HepG2 (cell line): Measurements from ENCODE around the gene CDK2AP2. TPM values are rescaled to one million over a fixed set of nuclear protein-coding genes. Genes with fewer than 3 reads are reported as not detected.

Experiments
- AKAP8 ChIP-seq: sonication (generic); formaldehyde crosslinking; IDR thresholded peaks from 2 replicates; pipeline ENCODE4 v1.5.1; 2020; ENCODE audit warnings: mild to moderate bottlenecking, missing genetic modification reagents
- ATF7-NPFF ChIP-seq: sonication (generic); formaldehyde crosslinking; IDR thresholded peaks from 2 replicates; pipeline ENCODE4 v1.8.1; 2023; ENCODE audit warnings: mild to moderate bottlenecking, low read depth, missing genetic modification reagents, moderate library complexity
- EHMT2 ChIP-seq: fragments of 200-600 bp; sonication (generic); IDR thresholded peaks from 2 replicates; pipeline ENCODE4 v1.7.0; 2017; ENCODE audit warnings: antibody characterized with exemption, low read depth, low read length, borderline replicate concordance
- FOXO1 ChIP-seq: sonication (generic); formaldehyde crosslinking; IDR thresholded peaks from 2 replicates; pipeline ENCODE4 v1.4.0; 2020; ENCODE audit warnings: missing genetic modification reagents
- ZNF331 ChIP-seq: sonication (generic); formaldehyde crosslinking; IDR thresholded peaks from 2 replicates; pipeline ENCODE4 v1.4.0; 2020; ENCODE audit warnings: missing genetic modification reagents
- ZNF7 ChIP-seq: IDR thresholded peaks from 2 replicates; pipeline ENCODE4 v1.6.1; 2016; ENCODE audit warnings: missing biosample characterization, missing genetic modification reagents
- polyA plus RNA-seq, 8 experiments: library from polyadenylated mRNA; depleted of rRNA in 3 of 8; stranded (reverse) in 7 of 8; unstranded in 1 of 8; fragments of >200 nt; fragmentation: Illumina TruSeq in 4 of 8; extraction: Trizol in 4 of 8; gene quantifications; 2 replicates each; pipeline versions ENCODE4 v1.2.1 to v1.2.3, GENCODE V29; 2011 to 2016; ENCODE audit warnings: low read depth in 4 of 8, missing spikeins in 1 of 8, mixed read lengths in 1 of 8; ENCODE audit not compliant: insufficient read depth in 1 of 8
- total RNA-seq, 5 experiments: library from RNA; depleted of rRNA; stranded (reverse); fragments of >200 nt; fragmentation: Illumina TruSeq; extraction: Trizol; gene quantifications; 2 replicates each; pipeline ENCODE4 v1.2.3, GENCODE V29; 2016; ENCODE audit warnings: low read depth in 1 of 5
- TF ChIP-seq, protein P1 (sequence below): IDR thresholded peaks from 2 replicates; pipeline ENCODE4 v1.6.1; 2016; ENCODE audit warnings: low read depth, missing genetic modification reagents, missing compliant biosample characterization
- TF ChIP-seq, protein P2 (sequence below): sonication (generic); formaldehyde crosslinking; IDR thresholded peaks from 2 replicates; pipeline ENCODE4 v1.5.0; 2020; ENCODE audit warnings: missing genetic modification reagents
- TF ChIP-seq, protein P3 (sequence below): sonication (generic); formaldehyde crosslinking; IDR thresholded peaks from 2 replicates; pipeline ENCODE4 v1.9.0; 2021; ENCODE audit warnings: missing genetic modification reagents, mild to moderate bottlenecking, borderline replicate concordance
- TF ChIP-seq, protein P4 (sequence below): sonication (generic); formaldehyde crosslinking; IDR thresholded peaks from 2 replicates; pipeline ENCODE4 v1.5.0; 2020; ENCODE audit warnings: mild to moderate bottlenecking, missing genetic modification reagents, borderline replicate concordance

CDK2AP2 gene
- total and polyA plus RNA-seq, 2 of the 13 experiments (the other 11 are each of a cell fraction or from before 2014, with no cell fraction given), result 15.0 to 23.2 TPM

DNA sequence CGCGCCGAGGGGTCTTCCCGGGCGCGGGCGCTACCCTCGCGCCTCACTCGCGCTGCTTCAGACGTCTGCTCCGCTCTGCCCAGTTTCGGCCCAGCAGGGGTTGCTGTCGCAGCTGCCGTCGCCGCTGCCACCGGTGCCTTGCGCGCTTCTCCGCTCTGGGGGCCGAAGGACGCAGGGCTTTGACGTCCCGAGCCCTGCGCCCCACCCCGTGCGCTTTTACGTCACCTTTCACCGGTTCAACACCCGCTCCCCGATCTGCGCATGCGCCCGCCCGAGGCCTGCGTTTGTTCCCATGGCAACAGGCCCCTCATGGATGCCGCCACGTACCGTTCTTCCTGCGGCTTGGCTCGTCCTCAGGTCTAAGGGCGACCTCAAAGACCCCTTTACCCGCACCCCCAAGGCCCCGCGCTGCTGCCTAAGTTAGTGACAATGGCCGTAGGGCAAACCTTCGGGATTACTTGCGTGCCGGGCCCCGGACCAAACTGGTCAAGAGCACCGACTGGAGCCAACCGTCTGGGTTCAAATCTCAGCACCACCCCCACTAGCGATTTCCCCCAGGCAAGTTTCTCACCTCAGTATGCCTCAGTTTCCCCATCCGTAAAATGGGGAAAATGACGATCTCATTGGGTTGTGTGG lies 642 bp upstream of the CDK2AP2 start (continued):
- TF ChIP-seq, protein P1, sequence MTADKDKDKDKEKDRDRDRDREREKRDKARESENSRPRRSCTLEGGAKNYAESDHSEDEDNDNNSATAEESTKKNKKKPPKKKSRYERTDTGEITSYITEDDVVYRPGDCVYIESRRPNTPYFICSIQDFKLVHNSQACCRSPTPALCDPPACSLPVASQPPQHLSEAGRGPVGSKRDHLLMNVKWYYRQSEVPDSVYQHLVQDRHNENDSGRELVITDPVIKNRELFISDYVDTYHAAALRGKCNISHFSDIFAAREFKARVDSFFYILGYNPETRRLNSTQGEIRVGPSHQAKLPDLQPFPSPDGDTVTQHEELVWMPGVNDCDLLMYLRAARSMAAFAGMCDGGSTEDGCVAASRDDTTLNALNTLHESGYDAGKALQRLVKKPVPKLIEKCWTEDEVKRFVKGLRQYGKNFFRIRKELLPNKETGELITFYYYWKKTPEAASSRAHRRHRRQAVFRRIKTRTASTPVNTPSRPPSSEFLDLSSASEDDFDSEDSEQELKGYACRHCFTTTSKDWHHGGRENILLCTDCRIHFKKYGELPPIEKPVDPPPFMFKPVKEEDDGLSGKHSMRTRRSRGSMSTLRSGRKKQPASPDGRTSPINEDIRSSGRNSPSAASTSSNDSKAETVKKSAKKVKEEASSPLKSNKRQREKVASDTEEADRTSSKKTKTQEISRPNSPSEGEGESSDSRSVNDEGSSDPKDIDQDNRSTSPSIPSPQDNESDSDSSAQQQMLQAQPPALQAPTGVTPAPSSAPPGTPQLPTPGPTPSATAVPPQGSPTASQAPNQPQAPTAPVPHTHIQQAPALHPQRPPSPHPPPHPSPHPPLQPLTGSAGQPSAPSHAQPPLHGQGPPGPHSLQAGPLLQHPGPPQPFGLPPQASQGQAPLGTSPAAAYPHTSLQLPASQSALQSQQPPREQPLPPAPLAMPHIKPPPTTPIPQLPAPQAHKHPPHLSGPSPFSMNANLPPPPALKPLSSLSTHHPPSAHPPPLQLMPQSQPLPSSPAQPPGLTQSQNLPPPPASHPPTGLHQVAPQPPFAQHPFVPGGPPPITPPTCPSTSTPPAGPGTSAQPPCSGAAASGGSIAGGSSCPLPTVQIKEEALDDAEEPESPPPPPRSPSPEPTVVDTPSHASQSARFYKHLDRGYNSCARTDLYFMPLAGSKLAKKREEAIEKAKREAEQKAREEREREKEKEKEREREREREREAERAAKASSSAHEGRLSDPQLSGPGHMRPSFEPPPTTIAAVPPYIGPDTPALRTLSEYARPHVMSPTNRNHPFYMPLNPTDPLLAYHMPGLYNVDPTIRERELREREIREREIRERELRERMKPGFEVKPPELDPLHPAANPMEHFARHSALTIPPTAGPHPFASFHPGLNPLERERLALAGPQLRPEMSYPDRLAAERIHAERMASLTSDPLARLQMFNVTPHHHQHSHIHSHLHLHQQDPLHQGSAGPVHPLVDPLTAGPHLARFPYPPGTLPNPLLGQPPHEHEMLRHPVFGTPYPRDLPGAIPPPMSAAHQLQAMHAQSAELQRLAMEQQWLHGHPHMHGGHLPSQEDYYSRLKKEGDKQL, result no peak
- TF ChIP-seq ATF7-NPFF (CRISPR knock-in tag), result no peak; the same call in 1 of the 2 replicates
- TF ChIP-seq, protein P2, sequence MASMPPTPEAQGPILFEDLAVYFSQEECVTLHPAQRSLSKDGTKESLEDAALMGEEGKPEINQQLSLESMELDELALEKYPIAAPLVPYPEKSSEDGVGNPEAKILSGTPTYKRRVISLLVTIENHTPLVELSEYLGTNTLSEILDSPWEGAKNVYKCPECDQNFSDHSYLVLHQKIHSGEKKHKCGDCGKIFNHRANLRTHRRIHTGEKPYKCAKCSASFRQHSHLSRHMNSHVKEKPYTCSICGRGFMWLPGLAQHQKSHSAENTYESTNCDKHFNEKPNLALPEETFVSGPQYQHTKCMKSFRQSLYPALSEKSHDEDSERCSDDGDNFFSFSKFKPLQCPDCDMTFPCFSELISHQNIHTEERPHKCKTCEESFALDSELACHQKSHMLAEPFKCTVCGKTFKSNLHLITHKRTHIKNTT, result no peak
- TF ChIP-seq ZNF7 (CRISPR knock-in tag), result no peak
- TF ChIP-seq EHMT2, result no peak
- TF ChIP-seq, protein P3, sequence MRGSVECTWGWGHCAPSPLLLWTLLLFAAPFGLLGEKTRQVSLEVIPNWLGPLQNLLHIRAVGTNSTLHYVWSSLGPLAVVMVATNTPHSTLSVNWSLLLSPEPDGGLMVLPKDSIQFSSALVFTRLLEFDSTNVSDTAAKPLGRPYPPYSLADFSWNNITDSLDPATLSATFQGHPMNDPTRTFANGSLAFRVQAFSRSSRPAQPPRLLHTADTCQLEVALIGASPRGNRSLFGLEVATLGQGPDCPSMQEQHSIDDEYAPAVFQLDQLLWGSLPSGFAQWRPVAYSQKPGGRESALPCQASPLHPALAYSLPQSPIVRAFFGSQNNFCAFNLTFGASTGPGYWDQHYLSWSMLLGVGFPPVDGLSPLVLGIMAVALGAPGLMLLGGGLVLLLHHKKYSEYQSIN (CRISPR knock-in tag), result no peak
- TF ChIP-seq, protein P4, sequence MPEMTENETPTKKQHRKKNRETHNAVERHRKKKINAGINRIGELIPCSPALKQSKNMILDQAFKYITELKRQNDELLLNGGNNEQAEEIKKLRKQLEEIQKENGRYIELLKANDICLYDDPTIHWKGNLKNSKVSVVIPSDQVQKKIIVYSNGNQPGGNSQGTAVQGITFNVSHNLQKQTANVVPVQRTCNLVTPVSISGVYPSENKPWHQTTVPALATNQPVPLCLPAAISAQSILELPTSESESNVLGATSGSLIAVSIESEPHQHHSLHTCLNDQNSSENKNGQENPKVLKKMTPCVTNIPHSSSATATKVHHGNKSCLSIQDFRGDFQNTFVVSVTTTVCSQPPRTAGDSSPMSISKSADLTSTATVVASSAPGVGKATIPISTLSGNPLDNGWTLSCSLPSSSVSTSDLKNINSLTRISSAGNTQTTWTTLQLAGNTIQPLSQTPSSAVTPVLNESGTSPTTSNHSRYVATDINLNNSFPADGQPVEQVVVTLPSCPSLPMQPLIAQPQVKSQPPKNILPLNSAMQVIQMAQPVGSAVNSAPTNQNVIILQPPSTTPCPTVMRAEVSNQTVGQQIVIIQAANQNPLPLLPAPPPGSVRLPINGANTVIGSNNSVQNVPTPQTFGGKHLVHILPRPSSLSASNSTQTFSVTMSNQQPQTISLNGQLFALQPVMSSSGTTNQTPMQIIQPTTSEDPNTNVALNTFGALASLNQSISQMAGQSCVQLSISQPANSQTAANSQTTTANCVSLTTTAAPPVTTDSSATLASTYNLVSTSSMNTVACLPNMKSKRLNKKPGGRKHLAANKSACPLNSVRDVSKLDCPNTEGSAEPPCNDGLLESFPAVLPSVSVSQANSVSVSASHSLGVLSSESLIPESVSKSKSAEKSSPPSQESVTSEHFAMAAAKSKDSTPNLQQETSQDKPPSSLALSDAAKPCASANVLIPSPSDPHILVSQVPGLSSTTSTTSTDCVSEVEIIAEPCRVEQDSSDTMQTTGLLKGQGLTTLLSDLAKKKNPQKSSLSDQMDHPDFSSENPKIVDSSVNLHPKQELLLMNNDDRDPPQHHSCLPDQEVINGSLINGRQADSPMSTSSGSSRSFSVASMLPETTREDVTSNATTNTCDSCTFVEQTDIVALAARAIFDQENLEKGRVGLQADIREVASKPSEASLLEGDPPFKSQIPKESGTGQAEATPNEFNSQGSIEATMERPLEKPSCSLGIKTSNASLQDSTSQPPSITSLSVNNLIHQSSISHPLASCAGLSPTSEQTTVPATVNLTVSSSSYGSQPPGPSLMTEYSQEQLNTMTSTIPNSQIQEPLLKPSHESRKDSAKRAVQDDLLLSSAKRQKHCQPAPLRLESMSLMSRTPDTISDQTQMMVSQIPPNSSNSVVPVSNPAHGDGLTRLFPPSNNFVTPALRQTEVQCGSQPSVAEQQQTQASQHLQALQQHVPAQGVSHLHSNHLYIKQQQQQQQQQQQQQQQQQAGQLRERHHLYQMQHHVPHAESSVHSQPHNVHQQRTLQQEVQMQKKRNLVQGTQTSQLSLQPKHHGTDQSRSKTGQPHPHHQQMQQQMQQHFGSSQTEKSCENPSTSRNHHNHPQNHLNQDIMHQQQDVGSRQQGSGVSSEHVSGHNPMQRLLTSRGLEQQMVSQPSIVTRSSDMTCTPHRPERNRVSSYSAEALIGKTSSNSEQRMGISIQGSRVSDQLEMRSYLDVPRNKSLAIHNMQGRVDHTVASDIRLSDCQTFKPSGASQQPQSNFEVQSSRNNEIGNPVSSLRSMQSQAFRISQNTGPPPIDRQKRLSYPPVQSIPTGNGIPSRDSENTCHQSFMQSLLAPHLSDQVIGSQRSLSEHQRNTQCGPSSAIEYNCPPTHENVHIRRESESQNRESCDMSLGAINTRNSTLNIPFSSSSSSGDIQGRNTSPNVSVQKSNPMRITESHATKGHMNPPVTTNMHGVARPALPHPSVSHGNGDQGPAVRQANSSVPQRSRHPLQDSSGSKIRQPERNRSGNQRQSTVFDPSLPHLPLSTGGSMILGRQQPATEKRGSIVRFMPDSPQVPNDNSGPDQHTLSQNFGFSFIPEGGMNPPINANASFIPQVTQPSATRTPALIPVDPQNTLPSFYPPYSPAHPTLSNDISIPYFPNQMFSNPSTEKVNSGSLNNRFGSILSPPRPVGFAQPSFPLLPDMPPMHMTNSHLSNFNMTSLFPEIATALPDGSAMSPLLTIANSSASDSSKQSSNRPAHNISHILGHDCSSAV (CRISPR knock-in tag), result no peak
- 0 out of 2 replicates have a peak, but pooled peaks have one; percentile 22 for TF ChIP-seq ZNF331 (CRISPR knock-in tag)
- no peak for TF ChIP-seq FOXO1 (CRISPR knock-in tag)
- 0 out of 2 replicates have a peak, but pooled peaks have one; percentile 67 for TF ChIP-seq AKAP8
